Measurements from ENCODE around the gene HAUS7.

The HAUS7 gene

GRCh38 chrX:153471663-153472280 is 1.4 kb upstream of the HAUS7 start:
- peaks cover 0 to 6% of the 10 kb centered on the region in 2 donors for H3K4me1 ChIP-seq (ENCODE audit: control insufficient read depth in 2 of 2, insufficient read depth in 1 of 2, low read depth in 1 of 2, low read length in 2 of 2)
- no peak overlapping the region for H3K4me2 ChIP-seq (ENCODE audit: insufficient read depth, low read length, poor library complexity, severe bottlenecking)
- no CpG with 5 or more reads among the region's 11 CpGs for WGBS, 2 donors (ENCODE audit: extremely low coverage in 2 of 2, insufficient read length in 2 of 2, insufficient replicate concordance in 1 of 2)
- no peak overlapping the region for H3K4ac ChIP-seq (ENCODE audit: low read length)
- no peak overlapping the region for H4K91ac ChIP-seq (ENCODE audit: low read depth, low read length, poor library complexity)
- H2AK5ac ChIP-seq (ENCODE audit: low read depth, low read length): no peak overlapping the region
- H3K9me3 ChIP-seq (replicated peaks in 1 of 2; ENCODE audit: control insufficient read depth in 2 of 2, insufficient read depth in 1 of 2, low read depth in 1 of 2, low read length in 2 of 2): no peaks in the 10 kb centered on the region
- H2AFZ ChIP-seq (ENCODE audit: low read length): no peak overlapping the region
- no peak overlapping the region for H3K18ac ChIP-seq (ENCODE audit: low read length)
- H3K4me3 ChIP-seq (ENCODE audit: low read length in 2 of 2): no peak overlapping the region
- H3K14ac ChIP-seq (ENCODE audit: low read length): no peak overlapping the region
- no peak overlapping the region for H3K27ac ChIP-seq (replicated peaks; ENCODE audit: low read length)
- H2BK12ac ChIP-seq (ENCODE audit: low read length): no peak overlapping the region
- H3K79me1 ChIP-seq (ENCODE audit: low read depth, low read length): no peaks in the 10 kb centered on the region
- no peak overlapping the region for H2BK120ac ChIP-seq (ENCODE audit: low read depth, low read length)
- no peak overlapping the region for H3K23ac ChIP-seq (ENCODE audit: low read depth, low read length, poor library complexity)
- no peak overlapping the region for H3K9ac ChIP-seq (ENCODE audit: low read depth, low read length, poor library complexity)
- H4K8ac ChIP-seq (ENCODE audit: low read depth, low read length): no peak overlapping the region
- DNase-seq (ENCODE audit: low spot score): no peak
- no peak overlapping the region for H2BK15ac ChIP-seq (ENCODE audit: low read length)
- peaks cover 0 to 33% (median 8%) of the 10 kb centered on the region in 3 experiments for H3K27me3 ChIP-seq (ENCODE audit: control insufficient read depth in 3 of 3, insufficient read depth in 3 of 3, low read depth in 1 of 3, low read length in 3 of 3)
- no peak overlapping the region for H2BK5ac ChIP-seq (ENCODE audit: low read length)
- H3K36me3 ChIP-seq (replicated peaks in 1 of 2; ENCODE audit: control insufficient read depth in 2 of 2, insufficient read depth in 2 of 2, low read length in 2 of 2): peaks cover 2 to 10% of the 10 kb centered on the region in 2 donors

GRCh38 chrX:153469811-153470410 is 465 bp downstream of the HAUS7 start:
- no CpG with 5 or more reads among the region's 32 CpGs for WGBS, 2 donors (ENCODE audit: extremely low coverage in 2 of 2, insufficient read length in 2 of 2, insufficient replicate concordance in 1 of 2)
- Histone ChIP-seq H3K14ac (ENCODE audit: low read length) (no peak overlapping the region), H3K27ac (replicated peaks; ENCODE audit: low read length) (no peak overlapping the region), H4K91ac (ENCODE audit: low read depth, low read length, poor library complexity) (no peak overlapping the region), H3K4me2 (ENCODE audit: insufficient read depth, low read length, poor library complexity, severe bottlenecking) (peak overlapping the region; percentile 57), H2AK5ac (ENCODE audit: low read depth, low read length) (no peak overlapping the region), H3K4me1 (ENCODE audit: control insufficient read depth in 2 of 2, insufficient read depth in 1 of 2, low read depth in 1 of 2, low read length in 2 of 2) (peaks cover 0 to 3% of the 10 kb centered on the region in 2 donors), H4K8ac (ENCODE audit: low read depth, low read length) (no peak overlapping the region), H2BK12ac (ENCODE audit: low read length) (no peak overlapping the region), H2BK15ac (ENCODE audit: low read length) (no peak overlapping the region), H3K79me1 (ENCODE audit: low read depth, low read length) (no peaks in the 10 kb centered on the region), H3K4me3 (ENCODE audit: low read length in 2 of 2) (peak overlapping the region; percentile 70 to 93), H3K23ac (ENCODE audit: low read depth, low read length, poor library complexity) (no peak overlapping the region), H3K9ac (ENCODE audit: low read depth, low read length, poor library complexity) (peak overlapping the region; percentile 72), H3K36me3 (replicated peaks in 1 of 2; ENCODE audit: control insufficient read depth in 2 of 2, insufficient read depth in 2 of 2, low read length in 2 of 2) (peaks cover 2 to 10% of the 10 kb centered on the region in 2 donors), H3K18ac (ENCODE audit: low read length) (no peak overlapping the region), H3K27me3 (ENCODE audit: control insufficient read depth in 3 of 3, insufficient read depth in 3 of 3, low read depth in 1 of 3, low read length in 3 of 3) (peaks cover 0 to 19% (median 0%) of the 10 kb centered on the region in 3 experiments), H3K9me3 (replicated peaks in 1 of 2; ENCODE audit: control insufficient read depth in 2 of 2, insufficient read depth in 1 of 2, low read depth in 1 of 2, low read length in 2 of 2) (no peaks in the 10 kb centered on the region), H2AFZ (ENCODE audit: low read length) (peak overlapping the region; percentile 92), H3K4ac (ENCODE audit: low read length) (no peak overlapping the region), H2BK120ac (ENCODE audit: low read depth, low read length) (no peak overlapping the region), H2BK5ac (ENCODE audit: low read length) (no peak overlapping the region)
- DNase-seq (ENCODE audit: low spot score): no peak

GRCh38 chrX:153468008-153468580 is 2.3 kb downstream of the HAUS7 start:
- DNase-seq (ENCODE audit: low spot score): no peak
- Histone ChIP-seq H3K27ac (replicated peaks; ENCODE audit: low read length) (no peak overlapping the region), H3K18ac (ENCODE audit: low read length) (no peak overlapping the region)

GRCh38 chrX:153465691-153466380 is 4.5 kb downstream of the HAUS7 start:
- peaks cover 0 to 4% (median 0%) of the 10 kb centered on the region in 3 experiments for H3K27me3 ChIP-seq (ENCODE audit: control insufficient read depth in 3 of 3, insufficient read depth in 3 of 3, low read depth in 1 of 3, low read length in 3 of 3)
- H3K79me1 ChIP-seq (ENCODE audit: low read depth, low read length): no peaks in the 10 kb centered on the region
- no peak overlapping the region for H3K4me2 ChIP-seq (ENCODE audit: insufficient read depth, low read length, poor library complexity, severe bottlenecking)
- no peak overlapping the region for H2AFZ ChIP-seq (ENCODE audit: low read length)
- H4K91ac ChIP-seq (ENCODE audit: low read depth, low read length, poor library complexity): no peak overlapping the region
- H3K4ac ChIP-seq (ENCODE audit: low read length): no peak overlapping the region
- no peak overlapping the region for H3K23ac ChIP-seq (ENCODE audit: low read depth, low read length, poor library complexity)
- H3K9ac ChIP-seq (ENCODE audit: low read depth, low read length, poor library complexity): no peak overlapping the region
- peaks cover 2 to 14% of the 10 kb centered on the region in 2 donors for H3K36me3 ChIP-seq (replicated peaks in 1 of 2; ENCODE audit: control insufficient read depth in 2 of 2, insufficient read depth in 2 of 2, low read length in 2 of 2)
- no peaks in the 10 kb centered on the region for H3K9me3 ChIP-seq (replicated peaks in 1 of 2; ENCODE audit: control insufficient read depth in 2 of 2, insufficient read depth in 1 of 2, low read depth in 1 of 2, low read length in 2 of 2)
- no CpG with 5 or more reads among the region's 19 CpGs for WGBS, 2 donors (ENCODE audit: extremely low coverage in 2 of 2, insufficient read length in 2 of 2, insufficient replicate concordance in 1 of 2)
- H2BK120ac ChIP-seq (ENCODE audit: low read depth, low read length): no peak overlapping the region
- DNase-seq (ENCODE audit: low spot score): no peak
- no peak overlapping the region for H2BK12ac ChIP-seq (ENCODE audit: low read length)
- H3K27ac ChIP-seq (replicated peaks; ENCODE audit: low read length): no peak overlapping the region
- no peaks in the 10 kb centered on the region for H3K4me1 ChIP-seq (ENCODE audit: control insufficient read depth in 2 of 2, insufficient read depth in 1 of 2, low read depth in 1 of 2, low read length in 2 of 2)
- H2BK15ac ChIP-seq (ENCODE audit: low read length): no peak overlapping the region
- no peak overlapping the region for H3K14ac ChIP-seq (ENCODE audit: low read length)
- H2BK5ac ChIP-seq (ENCODE audit: low read length): no peak overlapping the region
- no peak overlapping the region for H3K18ac ChIP-seq (ENCODE audit: low read length)
- no peak overlapping the region for H2AK5ac ChIP-seq (ENCODE audit: low read depth, low read length)
- no peak overlapping the region for H4K8ac ChIP-seq (ENCODE audit: low read depth, low read length)
- H3K4me3 ChIP-seq (ENCODE audit: low read length in 2 of 2): no peak overlapping the region

More at GRCh38 chrX:153468008-153468580, 2.3 kb downstream of the HAUS7 start:
- Histone ChIP-seq H2BK5ac (ENCODE audit: low read length) (no peak overlapping the region), H3K4me3 (ENCODE audit: low read length in 2 of 2) (no peak overlapping the region), H3K4me1 (ENCODE audit: control insufficient read depth in 2 of 2, insufficient read depth in 1 of 2, low read depth in 1 of 2, low read length in 2 of 2) (no peaks in the 10 kb centered on the region), H2BK120ac (ENCODE audit: low read depth, low read length) (no peak overlapping the region), H3K23ac (ENCODE audit: low read depth, low read length, poor library complexity) (no peak overlapping the region), H3K4me2 (ENCODE audit: insufficient read depth, low read length, poor library complexity, severe bottlenecking) (no peak overlapping the region), H3K27me3 (ENCODE audit: control insufficient read depth in 3 of 3, insufficient read depth in 3 of 3, low read depth in 1 of 3, low read length in 3 of 3) (peaks cover 0 to 5% (median 0%) of the 10 kb centered on the region in 3 experiments), H3K9me3 (replicated peaks in 1 of 2; ENCODE audit: control insufficient read depth in 2 of 2, insufficient read depth in 1 of 2, low read depth in 1 of 2, low read length in 2 of 2) (no peaks in the 10 kb centered on the region), H2BK12ac (ENCODE audit: low read length) (no peak overlapping the region), H4K91ac (ENCODE audit: low read depth, low read length, poor library complexity) (no peak overlapping the region), H3K9ac (ENCODE audit: low read depth, low read length, poor library complexity) (no peak overlapping the region), H2AK5ac (ENCODE audit: low read depth, low read length) (no peak overlapping the region), H2BK15ac (ENCODE audit: low read length) (no peak overlapping the region), H4K8ac (ENCODE audit: low read depth, low read length) (no peak overlapping the region), H2AFZ (ENCODE audit: low read length) (no peak overlapping the region), H3K14ac (ENCODE audit: low read length) (no peak overlapping the region), H3K4ac (ENCODE audit: low read length) (no peak overlapping the region), H3K79me1 (ENCODE audit: low read depth, low read length) (no peaks in the 10 kb centered on the region), H3K36me3 (replicated peaks in 1 of 2; ENCODE audit: control insufficient read depth in 2 of 2, insufficient read depth in 2 of 2, low read length in 2 of 2) (peaks cover 2 to 10% of the 10 kb centered on the region in 2 donors)
- no CpG with 5 or more reads among the region's 12 CpGs for WGBS, 2 donors (ENCODE audit: extremely low coverage in 2 of 2, insufficient read length in 2 of 2, insufficient replicate concordance in 1 of 2)

All from neuronal stem cell (in vitro differentiated cells).